Chondrocyte (in vitro differentiated cells): Measurements from ENCODE around the gene SSUH2. TPM values are rescaled to one million over a fixed set of nuclear protein-coding genes. Genes with fewer than 3 reads are reported as not detected.

Experiments
- DNase-seq: peaks from one replicate; pipeline ENCODE4 v3.0.0; 2021; ENCODE audit warnings: mixed read lengths, low spot score
- H3K27ac Mint-ChIP-seq: one replicate; pipeline ENCODE4 v1.8.0; 2021; ENCODE audit warnings: mild to moderate bottlenecking, moderate library complexity, mixed read lengths; ENCODE audit not compliant: unreplicated experiment
- H3K27me3 Mint-ChIP-seq: 2 replicates; pipeline ENCODE4 v1.8.0; 2021; ENCODE audit warnings: low read depth, mixed read lengths
- H3K36me3 Mint-ChIP-seq: 2 replicates; pipeline ENCODE4 v1.8.0; 2021; ENCODE audit warnings: low read depth, mixed read lengths
- H3K4me1 Mint-ChIP-seq: 2 replicates; pipeline ENCODE4 v1.8.0; 2021; ENCODE audit warnings: low read depth, mild to moderate bottlenecking, mixed read lengths
- H3K4me3 Mint-ChIP-seq: one replicate; pipeline ENCODE4 v1.8.0; 2021; ENCODE audit warnings: mild to moderate bottlenecking, moderate library complexity, mixed read lengths; ENCODE audit not compliant: unreplicated experiment
- H3K9me3 Mint-ChIP-seq: 2 replicates; pipeline ENCODE4 v1.8.0; 2021; ENCODE audit warnings: low read depth, mixed read lengths
- total RNA-seq: library from RNA; stranded (reverse); gene quantifications from 3 replicates; pipeline ENCODE4 v1.2.1, GENCODE V29; 2021
- TF ChIP-seq, protein P1 (sequence below): fragments of 200-600 bp; sonication (generic); IDR thresholded peaks from 2 replicates; pipeline ENCODE4 v1.5.0; 2021; ENCODE audit warnings: antibody characterized with exemption, mild to moderate bottlenecking, moderate library complexity

Gene SSUH2
- total RNA-seq, 1 donor from 2014 or later, result not detected

DNA sequence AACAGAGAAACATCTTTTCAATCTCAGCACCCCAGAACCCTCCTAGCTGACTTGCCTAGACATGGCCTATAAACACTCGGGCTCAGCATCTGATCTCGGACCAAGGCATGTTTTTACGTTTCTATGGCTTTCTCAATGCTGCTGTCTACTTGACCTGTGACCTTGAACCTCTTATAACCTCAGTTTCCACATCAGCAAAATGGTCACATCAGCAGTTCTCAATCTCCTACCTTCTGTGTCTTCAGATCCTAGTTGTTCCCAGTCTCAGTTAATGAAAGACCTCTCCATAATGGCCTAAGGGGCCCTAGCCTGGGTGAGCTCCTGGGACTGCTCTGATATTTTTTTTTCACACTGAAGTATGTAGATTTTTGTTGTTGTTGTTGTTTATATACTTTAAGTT lies 39.6 kb downstream of the SSUH2 start:
- H3K9me3 Mint-ChIP-seq, result no peaks in the 10 kb centered on the region
- peaks cover 29% of the 10 kb centered on the region for H3K4me1 Mint-ChIP-seq
- no peak for DNase-seq
- no peak overlapping the region for H3K27ac Mint-ChIP-seq
- no peaks in the 10 kb centered on the region for H3K36me3 Mint-ChIP-seq
- no peak overlapping the region for H3K4me3 Mint-ChIP-seq
- no peaks in the 10 kb centered on the region for H3K27me3 Mint-ChIP-seq
- TF ChIP-seq, protein P1, sequence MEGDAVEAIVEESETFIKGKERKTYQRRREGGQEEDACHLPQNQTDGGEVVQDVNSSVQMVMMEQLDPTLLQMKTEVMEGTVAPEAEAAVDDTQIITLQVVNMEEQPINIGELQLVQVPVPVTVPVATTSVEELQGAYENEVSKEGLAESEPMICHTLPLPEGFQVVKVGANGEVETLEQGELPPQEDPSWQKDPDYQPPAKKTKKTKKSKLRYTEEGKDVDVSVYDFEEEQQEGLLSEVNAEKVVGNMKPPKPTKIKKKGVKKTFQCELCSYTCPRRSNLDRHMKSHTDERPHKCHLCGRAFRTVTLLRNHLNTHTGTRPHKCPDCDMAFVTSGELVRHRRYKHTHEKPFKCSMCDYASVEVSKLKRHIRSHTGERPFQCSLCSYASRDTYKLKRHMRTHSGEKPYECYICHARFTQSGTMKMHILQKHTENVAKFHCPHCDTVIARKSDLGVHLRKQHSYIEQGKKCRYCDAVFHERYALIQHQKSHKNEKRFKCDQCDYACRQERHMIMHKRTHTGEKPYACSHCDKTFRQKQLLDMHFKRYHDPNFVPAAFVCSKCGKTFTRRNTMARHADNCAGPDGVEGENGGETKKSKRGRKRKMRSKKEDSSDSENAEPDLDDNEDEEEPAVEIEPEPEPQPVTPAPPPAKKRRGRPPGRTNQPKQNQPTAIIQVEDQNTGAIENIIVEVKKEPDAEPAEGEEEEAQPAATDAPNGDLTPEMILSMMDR, result no peak

DNA sequence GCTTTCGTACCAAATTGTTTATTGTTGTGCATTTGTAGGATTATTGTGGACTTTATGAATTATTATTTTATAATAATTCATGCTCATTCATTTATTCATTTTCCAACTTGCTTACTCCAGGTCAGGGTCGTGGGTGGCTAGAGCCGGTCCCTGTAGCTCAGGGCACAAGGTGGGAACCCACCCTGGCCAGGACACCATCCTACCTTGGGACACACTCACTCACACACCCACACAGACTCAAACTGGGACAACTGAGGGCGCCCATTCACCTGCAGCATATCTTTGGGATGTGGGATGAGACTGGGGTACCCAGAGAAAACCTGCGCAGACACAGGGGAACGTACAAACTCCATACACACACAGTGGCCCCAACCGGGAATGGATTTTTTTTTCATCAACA lies 40.6 kb downstream of the SSUH2 start:
- H3K27ac Mint-ChIP-seq, result no peak overlapping the region
- H3K27me3 Mint-ChIP-seq, result no peaks in the 10 kb centered on the region
- TF ChIP-seq, protein P1, result no peak
- H3K36me3 Mint-ChIP-seq, result no peaks in the 10 kb centered on the region
- H3K4me1 Mint-ChIP-seq, result peaks cover 29% of the 10 kb centered on the region
- no peaks in the 10 kb centered on the region for H3K9me3 Mint-ChIP-seq
- H3K4me3 Mint-ChIP-seq, result no peak overlapping the region
- no peak for DNase-seq

DNA sequence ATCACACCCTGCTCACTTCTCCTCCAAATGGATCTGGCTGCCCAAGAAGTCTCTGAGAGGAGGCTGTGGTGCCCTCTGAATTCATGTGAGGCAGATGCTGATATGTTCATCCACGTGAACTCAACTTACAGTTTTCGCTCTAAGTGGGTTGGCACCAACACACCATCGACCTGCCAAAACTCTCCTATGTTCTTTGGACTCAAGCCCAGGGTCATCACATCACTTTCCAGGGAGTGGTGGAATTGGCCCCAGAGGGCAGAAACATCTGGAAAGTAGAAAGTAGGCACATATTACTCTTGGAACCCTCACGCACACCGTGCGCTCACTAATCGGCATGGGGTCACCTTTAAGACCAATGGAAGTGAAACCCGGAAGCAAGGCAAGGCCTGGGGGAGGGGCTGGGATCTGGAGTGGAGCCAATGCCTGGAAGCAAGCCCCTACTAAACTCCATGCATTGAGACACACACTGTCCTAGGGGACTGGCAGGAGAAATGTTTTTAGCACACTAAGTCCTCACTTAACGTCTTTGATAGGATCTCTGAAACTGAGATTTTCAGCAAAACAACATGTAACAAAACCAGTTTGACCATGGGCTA lies 41.4 kb downstream of the SSUH2 start:
- DNase-seq, result no peak
- H3K4me1 Mint-ChIP-seq, result peaks cover 30% of the 10 kb centered on the region
- H3K4me3 Mint-ChIP-seq, result no peak overlapping the region
- TF ChIP-seq, protein P1, result no peak
- no peaks in the 10 kb centered on the region for H3K36me3 Mint-ChIP-seq
- peak overlapping the region; percentile 33 for H3K27ac Mint-ChIP-seq
- no peaks in the 10 kb centered on the region for H3K27me3 Mint-ChIP-seq
- no peaks in the 10 kb centered on the region for H3K9me3 Mint-ChIP-seq

DNA sequence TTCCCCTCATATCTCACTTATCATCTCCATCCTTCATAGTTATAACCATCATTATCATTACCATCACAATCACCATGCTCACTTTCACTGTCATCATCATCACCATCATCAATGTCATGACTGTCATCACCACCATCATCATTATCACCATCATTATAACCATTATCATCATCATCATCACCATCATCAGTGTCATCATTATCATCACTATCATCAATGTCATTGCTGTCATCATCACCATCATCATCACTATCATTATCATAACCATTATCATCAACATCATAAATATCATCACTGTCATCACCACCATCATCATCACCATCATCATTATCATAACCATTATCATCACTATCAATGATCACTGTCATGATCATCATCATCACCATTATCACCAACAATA lies 44.1 kb downstream of the SSUH2 start:
- TF ChIP-seq, protein P1, result no peak
- Mint-ChIP-seq H3K36me3 (no peaks in the 10 kb centered on the region), H3K4me1 (peaks cover 17% of the 10 kb centered on the region), H3K9me3 (no peaks in the 10 kb centered on the region), H3K27me3 (no peaks in the 10 kb centered on the region), H3K27ac (no peak overlapping the region), H3K4me3 (no peak overlapping the region)
- DNase-seq, result no peak

DNA sequence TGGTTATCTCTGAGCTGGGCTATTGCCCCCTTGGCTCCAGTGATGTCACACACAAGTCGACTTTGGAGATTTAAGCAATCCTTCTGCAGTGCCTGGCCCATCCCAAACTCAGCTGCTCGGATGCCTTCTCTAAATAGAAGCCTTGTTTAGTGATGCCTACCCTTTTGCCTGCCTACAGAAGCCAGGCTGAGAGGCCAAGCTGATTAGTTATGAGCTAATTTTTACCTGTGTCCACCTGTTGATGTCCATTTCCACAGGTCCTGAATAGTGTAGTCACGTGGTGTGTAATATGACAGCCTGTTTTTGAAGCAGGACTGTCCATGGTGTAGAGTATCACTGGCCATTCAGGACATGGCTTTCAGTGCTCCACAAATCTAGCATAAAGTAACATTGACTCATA lies 45.5 kb downstream of the SSUH2 start:
- H3K27me3 Mint-ChIP-seq, result no peaks in the 10 kb centered on the region
- TF ChIP-seq, protein P1, result no peak
- DNase-seq, result no peak
- H3K27ac Mint-ChIP-seq, result no peak overlapping the region
- H3K4me1 Mint-ChIP-seq, result peaks cover 17% of the 10 kb centered on the region
- H3K36me3 Mint-ChIP-seq, result no peaks in the 10 kb centered on the region
- H3K4me3 Mint-ChIP-seq, result no peak overlapping the region
- no peaks in the 10 kb centered on the region for H3K9me3 Mint-ChIP-seq
